Stimulated activated CD4-positive, alpha-beta T cell treated with anti-CD3 and anti-CD28 coated beads, Interleukin-15, amount 100 ng/mL, for 48 hours (primary cell): ENCODE results near the gene DESI1.
"Not testable (repeated sequence)": the region's sequence is repeated elsewhere in the genome, so short reads cannot be mapped to it uniquely, and the experiment has no call there.

Source experiments
- DNase-seq, 2 donors: peaks; one replicate each; pipeline ENCODE4 v3.0.0-alpha.2; 2020; ENCODE audit warnings: low read depth in 2 of 2

The DESI1 gene

GRCh38 chr22:41585898-41586297 is 34.9 kb downstream of the DESI1 start:
- DNase-seq = no peak

GRCh38 chr22:41584881-41585280 is 36.0 kb downstream of the DESI1 start:
- DNase-seq = no peak

GRCh38 chr22:41582694-41583093 is 38.1 kb downstream of the DESI1 start:
- no peak for DNase-seq

- DNase-seq = no peak
These were observed 40.9 kb downstream of the DESI1 start for GRCh38 chr22:41579997-41580355.

GRCh38 chr22:41579297-41579996 is 41.4 kb downstream of the DESI1 start:
- no peak for DNase-seq

GRCh38 chr22:41578818-41579217 is 42.0 kb downstream of the DESI1 start:
- DNase-seq = no peak

- no peak for DNase-seq
These were observed 42.7 kb downstream of the DESI1 start for GRCh38 chr22:41578114-41578513.

- DNase-seq = no peak
These were observed 44.0 kb downstream of the DESI1 start for GRCh38 chr22:41576877-41577276.

GRCh38 chr22:41575533-41575932 is 45.3 kb downstream of the DESI1 start:
- no peak for DNase-seq

- DNase-seq = no peak
These were observed 45.9 kb downstream of the DESI1 start for GRCh38 chr22:41574847-41575381.

- no peak for DNase-seq
These were observed 47.2 kb downstream of the DESI1 start for GRCh38 chr22:41573677-41574076.

GRCh38 chr22:41572305-41572704 is 48.5 kb downstream of the DESI1 start:
- DNase-seq = not testable (repeated sequence)

- DNase-seq = no peak
These were observed 49.1 kb downstream of the DESI1 start for GRCh38 chr22:41571786-41572185.

GRCh38 chr22:41570221-41570620 is 50.6 kb downstream of the DESI1 start:
- DNase-seq = no peak

- DNase-seq = no peak
These were observed 52.0 kb downstream of the DESI1 start for GRCh38 chr22:41568811-41569210.

- DNase-seq = no peak
These were observed 53.4 kb downstream of the DESI1 start for GRCh38 chr22:41567512-41567768.

GRCh38 chr22:41565403-41566054 is 55.3 kb downstream of the DESI1 start:
- peak in 1 of 2 donors; percentile 11 for DNase-seq

GRCh38 chr22:41564563-41564962 is 56.3 kb downstream of the DESI1 start:
- DNase-seq = no peak

- no peak for DNase-seq
These were observed 57.7 kb downstream of the DESI1 start for GRCh38 chr22:41563051-41563711.

- DNase-seq = no peak
These were observed 58.4 kb downstream of the DESI1 start for GRCh38 chr22:41562461-41562860.

- DNase-seq = no peak
These were observed 59.1 kb downstream of the DESI1 start for GRCh38 chr22:41561788-41562187.

- no peak for DNase-seq
These were observed 59.5 kb downstream of the DESI1 start for GRCh38 chr22:41561335-41561734.

- no peak for DNase-seq
These were observed 60.8 kb downstream of the DESI1 start for GRCh38 chr22:41560095-41560471.
